OCI-LY3 (cell line): Measurements from ENCODE around the gene WLS.

Source experiments
- H2AFZ ChIP-seq: fragments of 200-600, 300-600 bp; shearing (Covaris generic); 2 replicates; pipeline ENCODE4 v1.6.0; 2014; ENCODE audit warnings: antibody characterized with exemption, low read depth, low read length
- H3K27ac ChIP-seq: fragments of 200-600, 300-600 bp; sonication (generic); 2 replicates; pipeline ENCODE4 v1.5.1; 2014; ENCODE audit warnings: mild to moderate bottlenecking, low read length, moderate library complexity, mixed read lengths
- H3K27me3 ChIP-seq: fragments of 200-600, 300-600 bp; sonication (generic); 2 replicates; pipeline ENCODE4 v1.6.1; 2014; ENCODE audit warnings: low read depth, low read length, mixed read lengths
- H3K36me3 ChIP-seq: fragments of 200-600, 300-600 bp; sonication (generic); replicated peaks from 2 replicates; pipeline ENCODE3; 2014; ENCODE audit warnings: low read depth, low read length, mixed read lengths
- H3K4me1 ChIP-seq: fragments of 300-600, 200-600 bp; sonication (generic); 2 replicates; pipeline ENCODE4 v1.6.1; 2014; ENCODE audit warnings: low read length, mixed read lengths
- H3K4me2 ChIP-seq: fragments of 200-600, 300-600 bp; sonication (generic); 2 replicates; pipeline ENCODE4 v1.6.1; 2014; ENCODE audit warnings: low read length, mixed read lengths
- H3K4me3 ChIP-seq: fragments of 300-600, 200-600 bp; sonication (generic); 2 replicates; pipeline ENCODE4 v1.5.1; 2014; ENCODE audit warnings: antibody characterized with exemption, mild to moderate bottlenecking, low read length, moderate library complexity
- H3K79me2 ChIP-seq: fragments of 300-600, 200-600 bp; shearing (Covaris generic); 2 replicates; pipeline ENCODE4 v1.6.1; 2014; ENCODE audit warnings: mild to moderate bottlenecking, low read length, mixed read lengths
- H3K9ac ChIP-seq: fragments of 300-600, 200-600 bp; shearing (Covaris generic); 2 replicates; pipeline ENCODE4 v1.6.0; 2014; ENCODE audit warnings: mild to moderate bottlenecking, low read length, moderate library complexity
- H3K9me3 ChIP-seq: fragments of 200-600, 300-600 bp; shearing (Covaris generic); 2 replicates; pipeline ENCODE4 v1.6.1; 2014; ENCODE audit warnings: low read length, mixed read lengths; ENCODE audit not compliant: insufficient read depth
- H4K20me1 ChIP-seq: fragments of 200-600, 300-600 bp; sonication (generic); 2 replicates; pipeline ENCODE4 v1.6.1; 2016; ENCODE audit warnings: low read length, mixed read lengths; ENCODE audit not compliant: insufficient read depth
- CTCF ChIP-seq: fragments of 200-600, 300-600 bp; sonication (generic); IDR thresholded peaks from 2 replicates; pipeline ENCODE4 v1.5.1; 2014; ENCODE audit warnings: antibody characterized with exemption, low read length, low read depth
- EZH2phosphoT487 ChIP-seq: fragments of 200-600 bp; shearing (Covaris generic); IDR thresholded peaks from 2 replicates; pipeline ENCODE4 v1.6.1; 2018; ENCODE audit warnings: antibody characterized with exemption, mixed run types, low read depth

WLS gene

GRCh38 chr1:68120136-68120791 is 112.1 kb downstream of the WLS start:
- no peaks in the 10 kb centered on the region for H3K79me2 ChIP-seq
- H3K4me1 ChIP-seq = peaks cover 4% of the 10 kb centered on the region; the same call in 1 of the 2 replicates
- no peak overlapping the region for H3K27ac ChIP-seq
- H4K20me1 ChIP-seq = no peaks in the 10 kb centered on the region
- no peak overlapping the region for H3K4me2 ChIP-seq
- TF ChIP-seq EZH2phosphoT487 = no peak
- TF ChIP-seq CTCF = peak; percentile 63
- no peak overlapping the region for H3K9ac ChIP-seq
- no peaks in the 10 kb centered on the region for H3K9me3 ChIP-seq
- H3K27me3 ChIP-seq = no peaks in the 10 kb centered on the region
- H2AFZ ChIP-seq = no peak overlapping the region
- H3K4me3 ChIP-seq = no peak overlapping the region
- H3K36me3 ChIP-seq = no peaks in the 10 kb centered on the region

GRCh38 chr1:68119445-68119844 is 112.9 kb downstream of the WLS start:
- no peak for TF ChIP-seq CTCF
- no peak for TF ChIP-seq EZH2phosphoT487
- no peaks in the 10 kb centered on the region for H3K9me3 ChIP-seq
- no peak overlapping the region for H3K9ac ChIP-seq
- no peak overlapping the region for H3K4me2 ChIP-seq
- H3K36me3 ChIP-seq = no peaks in the 10 kb centered on the region
- H3K27ac ChIP-seq = no peak overlapping the region
- no peak overlapping the region for H2AFZ ChIP-seq
- H3K79me2 ChIP-seq = no peaks in the 10 kb centered on the region
- no peaks in the 10 kb centered on the region for H4K20me1 ChIP-seq
- no peaks in the 10 kb centered on the region for H3K27me3 ChIP-seq
- peaks cover 4% of the 10 kb centered on the region; the same call in 1 of the 2 replicates for H3K4me1 ChIP-seq
- no peak overlapping the region for H3K4me3 ChIP-seq

GRCh38 chr1:68117416-68117815 is 114.9 kb downstream of the WLS start:
- no peak overlapping the region for H3K27ac ChIP-seq
- TF ChIP-seq EZH2phosphoT487 = no peak
- no peak for TF ChIP-seq CTCF
- H3K4me3 ChIP-seq = no peak overlapping the region
- no peaks in the 10 kb centered on the region for H3K36me3 ChIP-seq
- no peaks in the 10 kb centered on the region for H3K27me3 ChIP-seq
- no peak overlapping the region for H3K9ac ChIP-seq
- no peaks in the 10 kb centered on the region for H3K79me2 ChIP-seq
- H2AFZ ChIP-seq = no peak overlapping the region
- H3K4me1 ChIP-seq = peaks cover 4% of the 10 kb centered on the region; the same call in 1 of the 2 replicates
- H3K4me2 ChIP-seq = peak overlapping the region; percentile 67
- H3K9me3 ChIP-seq = no peaks in the 10 kb centered on the region
- no peaks in the 10 kb centered on the region for H4K20me1 ChIP-seq

- H2AFZ ChIP-seq = no peak overlapping the region
- no peaks in the 10 kb centered on the region for H3K27me3 ChIP-seq
- no peak overlapping the region for H3K27ac ChIP-seq
- H3K36me3 ChIP-seq = no peaks in the 10 kb centered on the region
- peaks cover 4% of the 10 kb centered on the region; the same call in 1 of the 2 replicates for H3K4me1 ChIP-seq
- TF ChIP-seq EZH2phosphoT487 = no peak
- TF ChIP-seq CTCF = peak; percentile 72
- peak overlapping the region; percentile 58 for H3K4me3 ChIP-seq
- no peaks in the 10 kb centered on the region for H3K79me2 ChIP-seq
- H3K9me3 ChIP-seq = no peaks in the 10 kb centered on the region
- H3K4me2 ChIP-seq = peak overlapping the region; percentile 67
- no peak overlapping the region for H3K9ac ChIP-seq
- no peaks in the 10 kb centered on the region for H4K20me1 ChIP-seq
These were observed 115.6 kb downstream of the WLS start for GRCh38 chr1:68116643-68117235.
